ENCODE results near the gene VSIR. TPM values are rescaled to one million over a fixed set of nuclear protein-coding genes. Genes with fewer than 3 reads are reported as not detected.
A peak's percentile ranks its signal among the peaks of the same experiment; 100 is the strongest.

VSIR gene
- 104 TPM for total RNA-seq
- long read RNA-seq, full-length matches to known transcripts: 172 of 224 reads
- long read RNA-seq, partial matches to known transcripts: 38 of 224 reads
- long read RNA-seq, other reads (novel, unspliced or antisense): 14 of 224 reads

DNA sequence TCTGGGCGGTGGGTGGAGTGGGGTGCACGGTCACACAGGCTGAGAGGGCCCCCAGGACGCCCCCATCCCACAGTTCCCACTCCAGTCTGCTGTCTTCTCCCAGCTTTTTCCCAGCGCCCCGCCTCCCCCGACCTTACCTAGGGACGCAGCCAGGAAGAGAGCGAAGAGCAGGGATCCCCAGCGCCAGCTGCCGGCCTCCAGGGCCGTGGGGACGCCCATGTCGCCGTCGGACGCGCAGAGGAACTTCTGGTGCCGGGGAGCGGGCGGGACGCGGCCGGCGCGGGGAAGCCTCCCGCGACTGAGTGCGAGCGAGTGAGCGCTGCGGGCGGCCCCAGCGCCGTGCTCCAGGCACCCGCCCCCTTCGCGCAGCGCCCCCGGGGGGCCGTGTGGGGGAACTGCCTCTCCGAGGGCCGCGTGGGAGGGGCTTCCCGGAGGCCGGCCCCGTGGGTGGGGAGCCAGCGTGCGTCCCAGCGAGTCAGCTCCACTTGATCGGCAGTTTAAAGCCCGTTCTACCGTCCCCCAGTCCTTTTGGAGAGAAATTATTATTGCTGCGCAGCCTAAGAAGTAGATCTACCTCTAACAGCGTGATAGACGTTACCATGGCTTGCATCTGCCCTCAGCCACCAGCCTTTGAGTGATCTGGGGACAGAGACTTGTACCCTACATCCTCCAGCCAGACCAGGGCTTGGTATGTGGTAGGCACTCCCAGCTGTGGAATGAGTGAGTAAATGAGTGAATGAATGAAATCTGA lies at the start of gene VSIR:
TSS of gene VSIR (minus strand) at position 300 of the 751 bp plus-strand sequence. CDS start at position 219, 81 bp downstream.
- DNase-seq: peak; percentile 93
- TF ChIP-seq, protein P1, sequence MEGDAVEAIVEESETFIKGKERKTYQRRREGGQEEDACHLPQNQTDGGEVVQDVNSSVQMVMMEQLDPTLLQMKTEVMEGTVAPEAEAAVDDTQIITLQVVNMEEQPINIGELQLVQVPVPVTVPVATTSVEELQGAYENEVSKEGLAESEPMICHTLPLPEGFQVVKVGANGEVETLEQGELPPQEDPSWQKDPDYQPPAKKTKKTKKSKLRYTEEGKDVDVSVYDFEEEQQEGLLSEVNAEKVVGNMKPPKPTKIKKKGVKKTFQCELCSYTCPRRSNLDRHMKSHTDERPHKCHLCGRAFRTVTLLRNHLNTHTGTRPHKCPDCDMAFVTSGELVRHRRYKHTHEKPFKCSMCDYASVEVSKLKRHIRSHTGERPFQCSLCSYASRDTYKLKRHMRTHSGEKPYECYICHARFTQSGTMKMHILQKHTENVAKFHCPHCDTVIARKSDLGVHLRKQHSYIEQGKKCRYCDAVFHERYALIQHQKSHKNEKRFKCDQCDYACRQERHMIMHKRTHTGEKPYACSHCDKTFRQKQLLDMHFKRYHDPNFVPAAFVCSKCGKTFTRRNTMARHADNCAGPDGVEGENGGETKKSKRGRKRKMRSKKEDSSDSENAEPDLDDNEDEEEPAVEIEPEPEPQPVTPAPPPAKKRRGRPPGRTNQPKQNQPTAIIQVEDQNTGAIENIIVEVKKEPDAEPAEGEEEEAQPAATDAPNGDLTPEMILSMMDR (IDR thresholded peaks at IDR 0.05; ENCODE audit: borderline replicate concordance): peak; percentile 97
- H3K27ac ChIP-seq (replicated peaks): peak within 1 kb of the TSS; percentile 99
- H3K27me3 ChIP-seq (ENCODE audit: low read depth): no peaks in the 10 kb centered on the region
- H3K36me3 ChIP-seq: no peaks in the 10 kb centered on the region
- peak within 1 kb of the TSS; percentile 96 for H3K4me3 ChIP-seq
- H3K4me1 ChIP-seq: peaks cover 79% of the 10 kb centered on the region
- no peaks in the 10 kb centered on the region for H3K9me3 ChIP-seq (replicated peaks)
- intact Hi-C loops (cut with micrococcal nuclease): loop anchor here (10.0 kb wide), 1 partner anchor 49 kb away; no protein-coding TSS in a partner anchor

DNA sequence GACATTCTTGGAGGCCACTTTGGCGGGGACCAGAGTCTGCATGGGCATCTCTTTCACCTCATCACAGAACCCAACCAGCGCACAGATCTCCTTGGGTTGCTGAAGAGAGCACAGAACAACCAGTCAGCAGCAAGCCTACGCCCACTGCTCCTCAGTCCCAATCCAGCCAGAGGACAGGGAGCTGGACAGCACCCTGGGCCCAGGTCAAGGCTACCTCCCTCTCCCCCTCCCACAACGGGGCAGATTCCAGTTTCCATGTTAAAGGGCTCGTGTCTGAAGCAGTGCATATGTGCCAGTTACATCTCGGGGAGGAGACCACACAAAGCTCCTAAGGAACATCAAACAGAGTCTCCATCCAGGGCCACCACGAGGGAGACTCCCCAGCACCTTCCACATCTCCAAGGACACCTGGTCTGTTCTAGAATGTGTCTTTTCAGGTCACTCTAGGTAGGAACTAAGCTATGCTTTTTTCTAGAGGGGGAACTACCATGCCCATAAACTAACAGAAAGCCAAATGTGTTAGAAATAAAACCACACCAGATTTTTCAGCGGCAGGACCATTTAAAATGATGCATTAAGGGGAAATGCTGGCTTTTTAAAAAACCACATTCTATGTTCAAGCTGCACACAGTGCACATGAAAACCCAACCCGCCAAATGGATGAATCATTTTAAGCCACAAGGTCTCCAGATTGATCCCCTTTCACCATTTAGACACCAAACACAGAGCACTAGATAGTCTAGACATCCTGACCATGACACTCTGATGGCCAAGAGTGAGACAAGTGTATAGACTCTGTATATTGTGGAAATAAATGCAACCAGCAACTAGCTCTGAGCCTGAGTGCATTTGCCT lies 48.8 kb upstream of the VSIR start:
- intact Hi-C loops (cut with micrococcal nuclease): no loop called here
- no peak for DNase-seq
- H3K27ac ChIP-seq (replicated peaks): no peak overlapping the region
- no peak overlapping the region for H3K4me3 ChIP-seq
- H3K4me1 ChIP-seq: peaks cover 25% of the 10 kb centered on the region
- H3K27me3 ChIP-seq (ENCODE audit: low read depth): no peaks in the 10 kb centered on the region
- H3K36me3 ChIP-seq: peaks cover 100% of the 10 kb centered on the region
- TF ChIP-seq, protein P1 (IDR thresholded peaks at IDR 0.05; ENCODE audit: borderline replicate concordance): no peak
- no peaks in the 10 kb centered on the region for H3K9me3 ChIP-seq (replicated peaks)

DNA sequence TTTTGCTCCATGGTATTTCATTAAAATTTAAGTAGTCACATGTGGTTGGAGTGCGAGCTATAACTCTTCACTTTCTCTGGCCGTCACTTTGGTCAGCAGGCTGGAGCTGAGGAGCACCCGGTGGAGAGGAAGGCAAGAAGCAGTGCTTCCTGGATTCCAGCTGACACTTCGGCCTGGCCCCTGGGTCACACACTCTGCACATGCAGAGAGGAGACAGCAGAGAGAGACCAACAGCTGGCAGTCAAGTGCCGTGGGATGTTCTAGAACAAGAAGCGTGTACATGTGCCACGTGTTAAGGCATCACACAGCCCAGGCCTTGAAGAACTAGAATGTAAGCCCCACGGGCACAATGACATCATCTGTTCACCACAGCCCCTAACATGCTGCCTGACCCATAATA lies 47.6 kb upstream of the VSIR start:
- H3K27ac ChIP-seq (replicated peaks): no peak overlapping the region
- DNase-seq: no peak
- peaks cover 37% of the 10 kb centered on the region for H3K4me1 ChIP-seq

DNA sequence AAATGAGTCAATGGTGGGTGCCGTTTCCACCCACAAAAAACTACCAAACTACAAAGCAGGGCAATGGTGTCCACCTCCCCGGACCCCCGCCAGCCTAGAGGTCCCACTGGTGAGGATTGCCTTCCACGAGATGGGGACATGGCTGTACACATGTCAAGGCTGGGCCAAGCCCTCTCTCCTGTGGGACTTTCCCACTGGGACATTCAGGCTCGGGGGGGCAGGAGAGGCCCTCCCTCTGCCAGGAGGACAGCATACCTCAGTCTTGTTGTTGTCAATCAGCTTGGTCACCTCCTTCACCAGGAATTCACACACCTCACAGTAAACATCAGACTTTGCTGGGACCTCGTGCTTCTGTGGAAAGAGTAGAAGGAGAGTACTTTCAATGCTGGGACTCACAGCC lies 46.7 kb upstream of the VSIR start:
- H3K9me3 ChIP-seq (replicated peaks): no peaks in the 10 kb centered on the region
- TF ChIP-seq, protein P1 (IDR thresholded peaks at IDR 0.05; ENCODE audit: borderline replicate concordance): no peak
- H3K27ac ChIP-seq (replicated peaks): peak overlapping the region; percentile 86
- intact Hi-C loops (cut with micrococcal nuclease): loop anchor here (10.0 kb wide), 1 partner anchor 435 kb away; no protein-coding TSS in a partner anchor
- no peaks in the 10 kb centered on the region for H3K27me3 ChIP-seq (ENCODE audit: low read depth)
- no peak for DNase-seq
- no peak overlapping the region for H3K4me3 ChIP-seq
- H3K4me1 ChIP-seq: peaks cover 40% of the 10 kb centered on the region
- peaks cover 100% of the 10 kb centered on the region for H3K36me3 ChIP-seq

More for the DNA sequence above, 47.6 kb upstream of the VSIR start:
- H3K27me3 ChIP-seq (ENCODE audit: low read depth): no peaks in the 10 kb centered on the region
- TF ChIP-seq, protein P1 (IDR thresholded peaks at IDR 0.05; ENCODE audit: borderline replicate concordance): no peak
- peaks cover 100% of the 10 kb centered on the region for H3K36me3 ChIP-seq
- H3K4me3 ChIP-seq: no peak overlapping the region
- no peaks in the 10 kb centered on the region for H3K9me3 ChIP-seq (replicated peaks)
- intact Hi-C loops (cut with micrococcal nuclease): no loop called here

DNA sequence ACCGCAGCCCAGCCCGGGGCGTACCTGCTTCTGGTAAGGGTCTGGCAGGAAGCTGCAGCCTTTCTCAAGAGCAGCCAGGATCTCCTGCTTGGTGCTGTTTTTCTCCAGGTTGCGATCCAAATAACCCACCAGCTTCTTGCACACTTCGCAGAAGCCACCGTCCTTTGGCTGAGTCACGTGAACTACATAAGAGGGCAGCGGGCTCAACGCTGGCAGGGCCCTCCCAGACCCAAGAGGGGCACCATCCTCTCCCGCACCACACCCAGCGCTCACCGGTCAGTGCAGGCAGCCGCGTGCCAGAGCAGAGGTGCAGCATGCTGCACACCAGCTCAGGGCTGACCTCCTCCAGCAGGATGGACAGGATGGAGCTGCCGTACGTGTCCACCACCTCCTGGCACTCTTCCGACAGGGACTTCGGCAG lies 46.1 kb upstream of the VSIR start:
- intact Hi-C loops (cut with micrococcal nuclease): loop anchor here (10.0 kb wide), 1 partner anchor 435 kb away; no protein-coding TSS in a partner anchor
- Histone ChIP-seq H3K9me3 (replicated peaks) (no peaks in the 10 kb centered on the region), H3K4me3 (no peak overlapping the region), H3K27me3 (ENCODE audit: low read depth) (no peaks in the 10 kb centered on the region), H3K36me3 (peaks cover 99% of the 10 kb centered on the region), H3K27ac (replicated peaks) (peak overlapping the region; percentile 86), H3K4me1 (peaks cover 40% of the 10 kb centered on the region)
- TF ChIP-seq, protein P1 (IDR thresholded peaks at IDR 0.05; ENCODE audit: borderline replicate concordance): no peak
- no peak for DNase-seq
